ENCODE data around the gene EHBP1L1. TPM values are rescaled to one million over a fixed set of nuclear protein-coding genes. Genes with fewer than 3 reads are reported as not detected.

The EHBP1L1 gene
- total and polyA plus RNA-seq, 2 of the 13 experiments (the other 11 are each of a cell fraction or from before 2014, with no cell fraction given): 8.3 to 10.6 TPM

- peak; percentile 60; the same call in 1 of the 2 replicates for TF ChIP-seq ZNF430 (CRISPR knock-in tag; IDR thresholded peaks at IDR 0.05)
- no peak for TF ChIP-seq ZNF644 (CRISPR knock-in tag; IDR thresholded peaks at IDR 0.05; ENCODE audit: low read depth)
- TF ChIP-seq NR2F2 (IDR thresholded peaks at IDR 0.05; ENCODE audit: borderline replicate concordance, low read depth): no peak
- no peak for TF ChIP-seq GATA4 (IDR thresholded peaks at IDR 0.05; ENCODE audit: borderline replicate concordance, low read depth)
- TF ChIP-seq, protein P1, sequence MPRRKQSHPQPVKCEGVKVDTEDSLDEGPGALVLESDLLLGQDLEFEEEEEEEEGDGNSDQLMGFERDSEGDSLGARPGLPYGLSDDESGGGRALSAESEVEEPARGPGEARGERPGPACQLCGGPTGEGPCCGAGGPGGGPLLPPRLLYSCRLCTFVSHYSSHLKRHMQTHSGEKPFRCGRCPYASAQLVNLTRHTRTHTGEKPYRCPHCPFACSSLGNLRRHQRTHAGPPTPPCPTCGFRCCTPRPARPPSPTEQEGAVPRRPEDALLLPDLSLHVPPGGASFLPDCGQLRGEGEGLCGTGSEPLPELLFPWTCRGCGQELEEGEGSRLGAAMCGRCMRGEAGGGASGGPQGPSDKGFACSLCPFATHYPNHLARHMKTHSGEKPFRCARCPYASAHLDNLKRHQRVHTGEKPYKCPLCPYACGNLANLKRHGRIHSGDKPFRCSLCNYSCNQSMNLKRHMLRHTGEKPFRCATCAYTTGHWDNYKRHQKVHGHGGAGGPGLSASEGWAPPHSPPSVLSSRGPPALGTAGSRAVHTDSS (CRISPR knock-in tag; conservative IDR thresholded peaks at IDR 0.05): no peak
- peak; percentile 35; the same call in 1 of the 2 replicates for TF ChIP-seq ZNF777 (CRISPR knock-in tag; IDR thresholded peaks at IDR 0.05)
- no peak for TF ChIP-seq ZNF382 (CRISPR knock-in tag; IDR thresholded peaks at IDR 0.05; ENCODE audit: borderline replicate concordance)
- TF ChIP-seq, protein P2, sequence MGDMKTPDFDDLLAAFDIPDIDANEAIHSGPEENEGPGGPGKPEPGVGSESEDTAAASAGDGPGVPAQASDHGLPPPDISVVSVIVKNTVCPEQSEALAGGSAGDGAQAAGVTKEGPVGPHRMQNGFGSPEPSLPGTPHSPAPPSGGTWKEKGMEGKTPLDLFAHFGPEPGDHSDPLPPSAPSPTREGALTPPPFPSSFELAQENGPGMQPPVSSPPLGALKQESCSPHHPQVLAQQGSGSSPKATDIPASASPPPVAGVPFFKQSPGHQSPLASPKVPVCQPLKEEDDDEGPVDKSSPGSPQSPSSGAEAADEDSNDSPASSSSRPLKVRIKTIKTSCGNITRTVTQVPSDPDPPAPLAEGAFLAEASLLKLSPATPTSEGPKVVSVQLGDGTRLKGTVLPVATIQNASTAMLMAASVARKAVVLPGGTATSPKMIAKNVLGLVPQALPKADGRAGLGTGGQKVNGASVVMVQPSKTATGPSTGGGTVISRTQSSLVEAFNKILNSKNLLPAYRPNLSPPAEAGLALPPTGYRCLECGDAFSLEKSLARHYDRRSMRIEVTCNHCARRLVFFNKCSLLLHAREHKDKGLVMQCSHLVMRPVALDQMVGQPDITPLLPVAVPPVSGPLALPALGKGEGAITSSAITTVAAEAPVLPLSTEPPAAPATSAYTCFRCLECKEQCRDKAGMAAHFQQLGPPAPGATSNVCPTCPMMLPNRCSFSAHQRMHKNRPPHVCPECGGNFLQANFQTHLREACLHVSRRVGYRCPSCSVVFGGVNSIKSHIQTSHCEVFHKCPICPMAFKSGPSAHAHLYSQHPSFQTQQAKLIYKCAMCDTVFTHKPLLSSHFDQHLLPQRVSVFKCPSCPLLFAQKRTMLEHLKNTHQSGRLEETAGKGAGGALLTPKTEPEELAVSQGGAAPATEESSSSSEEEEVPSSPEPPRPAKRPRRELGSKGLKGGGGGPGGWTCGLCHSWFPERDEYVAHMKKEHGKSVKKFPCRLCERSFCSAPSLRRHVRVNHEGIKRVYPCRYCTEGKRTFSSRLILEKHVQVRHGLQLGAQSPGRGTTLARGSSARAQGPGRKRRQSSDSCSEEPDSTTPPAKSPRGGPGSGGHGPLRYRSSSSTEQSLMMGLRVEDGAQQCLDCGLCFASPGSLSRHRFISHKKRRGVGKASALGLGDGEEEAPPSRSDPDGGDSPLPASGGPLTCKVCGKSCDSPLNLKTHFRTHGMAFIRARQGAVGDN (CRISPR knock-in tag; IDR thresholded peaks at IDR 0.05): peak; percentile 69; the same call in 1 of the 2 replicates
- no peak for TF ChIP-seq ZFP90 (CRISPR knock-in tag; IDR thresholded peaks at IDR 0.05; ENCODE audit: borderline replicate concordance)
- no peak for TF ChIP-seq SCMH1 (CRISPR knock-in tag; IDR thresholded peaks at IDR 0.05; ENCODE audit: borderline replicate concordance)
- TF ChIP-seq, protein P3, sequence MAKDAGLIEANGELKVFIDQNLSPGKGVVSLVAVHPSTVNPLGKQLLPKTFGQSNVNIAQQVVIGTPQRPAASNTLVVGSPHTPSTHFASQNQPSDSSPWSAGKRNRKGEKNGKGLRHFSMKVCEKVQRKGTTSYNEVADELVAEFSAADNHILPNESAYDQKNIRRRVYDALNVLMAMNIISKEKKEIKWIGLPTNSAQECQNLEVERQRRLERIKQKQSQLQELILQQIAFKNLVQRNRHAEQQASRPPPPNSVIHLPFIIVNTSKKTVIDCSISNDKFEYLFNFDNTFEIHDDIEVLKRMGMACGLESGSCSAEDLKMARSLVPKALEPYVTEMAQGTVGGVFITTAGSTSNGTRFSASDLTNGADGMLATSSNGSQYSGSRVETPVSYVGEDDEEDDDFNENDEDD (CRISPR knock-in tag; IDR thresholded peaks at IDR 0.05; ENCODE audit: borderline replicate concordance): peak; percentile 31; the same call in 1 of the 2 replicates
- TF ChIP-seq REPIN1 (CRISPR knock-in tag; IDR thresholded peaks at IDR 0.05; ENCODE audit: borderline replicate concordance, low read depth): peak; percentile 54; the same call in 1 of the 2 replicates
- TF ChIP-seq MXI1 (IDR thresholded peaks at IDR 0.05; ENCODE audit: borderline replicate concordance, low read depth, low read length): peak; percentile 76; the same call in 1 of the 3 replicates
- TF ChIP-seq, protein P4, sequence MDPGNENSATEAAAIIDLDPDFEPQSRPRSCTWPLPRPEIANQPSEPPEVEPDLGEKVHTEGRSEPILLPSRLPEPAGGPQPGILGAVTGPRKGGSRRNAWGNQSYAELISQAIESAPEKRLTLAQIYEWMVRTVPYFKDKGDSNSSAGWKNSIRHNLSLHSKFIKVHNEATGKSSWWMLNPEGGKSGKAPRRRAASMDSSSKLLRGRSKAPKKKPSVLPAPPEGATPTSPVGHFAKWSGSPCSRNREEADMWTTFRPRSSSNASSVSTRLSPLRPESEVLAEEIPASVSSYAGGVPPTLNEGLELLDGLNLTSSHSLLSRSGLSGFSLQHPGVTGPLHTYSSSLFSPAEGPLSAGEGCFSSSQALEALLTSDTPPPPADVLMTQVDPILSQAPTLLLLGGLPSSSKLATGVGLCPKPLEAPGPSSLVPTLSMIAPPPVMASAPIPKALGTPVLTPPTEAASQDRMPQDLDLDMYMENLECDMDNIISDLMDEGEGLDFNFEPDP (CRISPR knock-in tag; conservative IDR thresholded peaks at IDR 0.05): no peak
- TF ChIP-seq DZIP1 (CRISPR knock-in tag; IDR thresholded peaks at IDR 0.05): no peak
- no peak for TF ChIP-seq TAF15 (IDR thresholded peaks at IDR 0.05; ENCODE audit: low read depth, low read length, poor library complexity, severe bottlenecking)
- no peak for TF ChIP-seq RORA (CRISPR knock-in tag; IDR thresholded peaks at IDR 0.05)
- peak; percentile 53; the same call in 1 of the 2 replicates for TF ChIP-seq ELF3 (CRISPR knock-in tag; IDR thresholded peaks at IDR 0.05)
Measured at GRCh38 chr11:65637794-65638419, 62.1 kb downstream of the EHBP1L1 start, which contains the start of gene SIPA1 (continued).

All from HepG2 (cell line).